Measurements from ENCODE around the gene SNX33. TPM values are rescaled to one million over a fixed set of nuclear protein-coding genes. Genes with fewer than 3 reads are reported as not detected.
"Not testable (repeated sequence)": the region's sequence is repeated elsewhere in the genome, so short reads cannot be mapped to it uniquely, and the experiment has no call there.

The SNX33 gene
- total RNA-seq, 4 donors from 2014 or later: 4.9 to 6.7 (median 5.5) TPM

DNA sequence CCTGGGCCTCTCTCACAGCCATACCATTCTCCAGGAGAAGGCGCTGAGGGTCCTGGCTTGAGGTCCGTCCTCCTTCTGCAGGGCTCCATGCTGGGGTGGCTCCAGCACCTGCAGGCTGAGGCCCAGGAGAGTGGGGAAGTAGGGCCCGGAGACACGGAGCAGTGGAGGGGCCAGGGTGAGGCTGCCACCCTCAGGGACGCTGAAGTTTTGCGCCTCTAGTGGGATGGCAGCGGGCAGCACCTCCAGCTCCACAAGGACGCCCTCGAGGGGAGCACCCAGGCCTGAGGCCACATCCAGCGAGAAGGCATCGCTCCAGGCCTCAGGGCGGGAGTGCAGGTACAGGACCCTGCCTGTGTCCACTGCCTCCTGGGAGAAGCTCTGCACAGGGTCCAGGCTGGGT lies 37.5 kb downstream of the SNX33 start:
- H3K27ac ChIP-seq: no peak overlapping the region
- ATAC-seq (no peak), DNase-seq (no peak)
- H3K4me1 ChIP-seq: no peaks in the 10 kb centered on the region
- in situ Hi-C loops (cut with MboI; ENCODE audit: low sequenced_read_pairs in 4 of 4): loop anchor here in 2 of 4 donors (10.0 kb wide), 1 partner anchor 50 kb away; no protein-coding TSS in a partner anchor
- H3K27me3 ChIP-seq: no peaks in the 10 kb centered on the region
- intact Hi-C loops (cut with DNase I; ENCODE audit: low total_unique reads): loop anchor here (5.0 kb wide), 1 partner anchor 37 kb away; a partner anchor contains a TSS
- H3K36me3 ChIP-seq: peaks cover 0 to 76% of the 10 kb centered on the region in 2 donors
- TF ChIP-seq CTCF (IDR thresholded peaks at IDR 0.05 in 4 of 5, conservative IDR thresholded peaks at IDR 0.05 in 1 of 5) (no peak), POLR2A (IDR thresholded peaks at IDR 0.05) (no peak)
- H3K4me3 ChIP-seq: no peak overlapping the region
- H3K9me3 ChIP-seq: no peaks in the 10 kb centered on the region

DNA sequence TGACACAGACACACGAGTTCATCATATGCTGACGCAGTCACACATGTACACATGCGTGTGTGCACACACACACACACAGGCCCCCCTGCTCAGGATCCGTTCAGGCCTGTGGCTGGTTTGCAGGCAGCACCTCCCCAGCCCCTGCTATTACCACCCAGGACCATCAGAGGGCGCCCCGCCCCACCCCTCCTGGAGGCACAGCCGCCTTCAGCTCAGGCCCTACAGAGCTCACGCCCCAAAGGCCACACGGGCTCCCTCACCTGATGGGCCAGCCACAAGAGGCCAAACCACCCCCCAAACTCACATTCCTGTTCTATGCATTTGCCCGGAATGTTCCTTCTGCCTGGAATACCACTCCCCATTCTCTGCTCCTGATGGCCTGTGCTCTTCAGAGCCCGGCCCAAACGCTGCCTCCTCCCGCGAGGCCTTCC lies 38.5 kb downstream of the SNX33 start:
- not testable (repeated sequence) for H3K27me3 ChIP-seq, H3K9me3 ChIP-seq, H3K27ac ChIP-seq, H3K4me3 ChIP-seq, H3K4me1 ChIP-seq
- intact Hi-C loops (cut with DNase I; ENCODE audit: low total_unique reads): loop anchor here (2.0 to 5.0 kb wide), 2 partner anchors 36 to 117 kb away; a partner anchor contains a TSS
- TF ChIP-seq CTCF (IDR thresholded peaks at IDR 0.05 in 4 of 5, conservative IDR thresholded peaks at IDR 0.05 in 1 of 5): peak; percentile 49 to 88 (median 82)
- ATAC-seq: peak; percentile 67 to 83
- in situ Hi-C loops (cut with MboI; ENCODE audit: low sequenced_read_pairs in 4 of 4): loop anchor here in 2 of 4 donors (10.0 kb wide), 1 partner anchor 49 kb away; no protein-coding TSS in a partner anchor
- DNase-seq: peak; percentile 38 to 72
- H3K36me3 ChIP-seq: peaks cover 0 to 66% of the 10 kb centered on the region in 2 donors

DNA sequence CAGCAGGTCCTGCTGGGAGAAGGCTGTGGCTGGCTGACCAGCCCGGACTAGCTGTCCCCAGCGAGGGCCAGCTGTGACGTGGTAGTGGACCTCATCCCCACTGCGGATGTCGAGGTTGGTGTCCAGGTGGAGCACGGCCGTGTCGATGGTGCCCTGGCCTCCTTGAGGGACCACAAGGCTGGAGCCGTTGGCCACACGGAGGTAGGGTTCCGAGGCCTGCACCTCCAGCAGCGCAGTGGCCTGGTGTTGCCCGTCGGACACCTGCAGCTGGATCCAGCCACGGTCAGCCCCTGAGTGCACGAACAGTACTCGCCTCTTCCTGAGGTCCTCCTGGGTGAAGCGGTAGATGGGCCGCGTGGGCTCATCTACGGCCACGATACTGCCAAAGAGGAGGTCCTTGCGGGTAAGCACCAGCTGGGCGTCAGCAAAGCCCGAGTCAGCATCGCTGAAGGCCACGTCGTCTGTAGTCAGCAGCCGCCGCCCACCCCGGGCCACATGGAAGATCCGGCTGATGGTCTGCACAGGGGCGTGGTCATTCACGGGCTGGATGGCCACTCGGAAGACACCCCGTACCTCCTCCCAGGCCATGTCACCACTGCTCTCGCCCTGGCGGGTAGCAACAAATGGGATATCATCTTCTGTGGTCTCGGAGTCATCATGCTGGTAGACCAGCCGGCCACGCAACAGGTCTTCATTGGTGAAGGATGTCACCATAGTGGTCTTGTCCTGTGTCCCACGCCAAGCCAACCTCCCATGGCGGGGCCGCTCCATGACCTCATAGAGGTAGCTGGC lies 40.0 kb downstream of the SNX33 start:
- ATAC-seq: no peak
- Histone ChIP-seq H3K36me3 (peaks cover 0 to 61% of the 10 kb centered on the region in 2 donors), H3K27me3 (no peaks in the 10 kb centered on the region), H3K27ac (no peak overlapping the region), H3K4me3 (no peak overlapping the region), H3K4me1 (no peaks in the 10 kb centered on the region), H3K9me3 (no peaks in the 10 kb centered on the region)
- no peak for TF ChIP-seq POLR2A (IDR thresholded peaks at IDR 0.05)
- TF ChIP-seq CTCF (IDR thresholded peaks at IDR 0.05 in 4 of 5, conservative IDR thresholded peaks at IDR 0.05 in 1 of 5): no peak
- in situ Hi-C loops (cut with MboI; ENCODE audit: low sequenced_read_pairs in 4 of 4): loop anchor here in 2 of 4 donors (10.0 kb wide), 1 partner anchor 47 kb away; no protein-coding TSS in a partner anchor
- intact Hi-C loops (cut with DNase I; ENCODE audit: low total_unique reads): loop anchor here (2.0 to 5.0 kb wide), 2 partner anchors 35 to 115 kb away; a partner anchor contains a TSS
- DNase-seq: no peak

- Histone ChIP-seq H3K9me3 (no peaks in the 10 kb centered on the region), H3K27ac (no peak overlapping the region), H3K27me3 (no peaks in the 10 kb centered on the region), H3K4me3 (no peak overlapping the region), H3K36me3 (peaks cover 0 to 57% of the 10 kb centered on the region in 2 donors), H3K4me1 (no peaks in the 10 kb centered on the region)
- in situ Hi-C loops (cut with MboI; ENCODE audit: low sequenced_read_pairs in 4 of 4) (loop anchor here in 2 of 4 donors (10.0 kb wide), 1 partner anchor 47 kb away; no protein-coding TSS in a partner anchor), intact Hi-C loops (cut with DNase I; ENCODE audit: low total_unique reads) (loop anchor here (5.0 kb wide), 1 partner anchor 34 kb away; a partner anchor contains a TSS)
- ATAC-seq (no peak), DNase-seq (no peak)
- no peak for TF ChIP-seq POLR2A (IDR thresholded peaks at IDR 0.05)
- TF ChIP-seq CTCF (IDR thresholded peaks at IDR 0.05 in 4 of 5, conservative IDR thresholded peaks at IDR 0.05 in 1 of 5): no peak
Observed at GRCh38 chr15:75688278-75688557, 40.5 kb downstream of the SNX33 start.
